Heart left ventricle (tissue), 16 donors: ENCODE data around the gene PRRT2. TPM values are rescaled to one million over a fixed set of nuclear protein-coding genes. Genes with fewer than 3 reads are reported as not detected.
A peak's percentile ranks its signal among the peaks of the same experiment; 100 is the strongest.

ENCODE experiments used
- ATAC-seq, 4 donors: fragments of 200-7000 bp; cut with Tn5 transposase; one replicate each; pipeline ENCODE4 v1.9.1; 2020 to 2022; ENCODE audit warnings: moderate library complexity in 4 of 4, mild to moderate bottlenecking in 3 of 4, moderate number of reproducible peaks in 1 of 4
- DNase-seq, 5 donors: peaks; one replicate each; pipeline ENCODE4 v3.0.0-alpha.2; 2020
- H3K27ac ChIP-seq, 12 donors: fragments of 200-600 bp; sonication (generic) in 4 of 12; one replicate each; pipeline versions ENCODE4 v1.5.0 to v1.8.0; 2016 to 2022; ENCODE audit warnings: mild to moderate bottlenecking in 2 of 12
- H3K27me3 ChIP-seq, 9 donors: fragments of 200-600 bp; sonication (generic) in 2 of 9; one replicate each; pipeline versions ENCODE4 v1.5.1 to v1.8.0; 2016 to 2022; ENCODE audit warnings: mild to moderate bottlenecking in 3 of 9
- H3K36me3 ChIP-seq, 9 donors: fragments of 200-600 bp; sonication (generic) in 2 of 9; one replicate each; pipeline versions ENCODE4 v1.5.0 to v1.8.0; 2018 to 2022; ENCODE audit warnings: mild to moderate bottlenecking in 2 of 9
- H3K4me1 ChIP-seq, 12 donors: fragments of 200-600 bp; sonication (generic) in 4 of 12; one replicate each; pipeline versions ENCODE4 v1.5.0 to v1.8.0; 2016 to 2022; ENCODE audit warnings: mild to moderate bottlenecking in 3 of 12
- H3K4me3 ChIP-seq, 12 donors: fragments of 200-600 bp; sonication (generic) in 4 of 12; one replicate each; pipeline versions ENCODE4 v1.5.0 to v1.8.0; 2017 to 2022; ENCODE audit warnings: mild to moderate bottlenecking in 9 of 12, moderate library complexity in 4 of 12
- H3K9me3 ChIP-seq, 12 donors: fragments of 200-600 bp; sonication (generic) in 4 of 12; one replicate each; pipeline versions ENCODE4 v1.5.0 to v1.8.0; 2016 to 2022; ENCODE audit warnings: mild to moderate bottlenecking in 1 of 12
- POLR2A ChIP-seq, 2 donors: fragments of 450-650 bp; IDR thresholded peaks; one replicate each; pipeline ENCODE4 v1.6.1; 2017; ENCODE audit warnings: antibody characterized with exemption in 2 of 2, mild to moderate bottlenecking in 2 of 2, moderate library complexity in 2 of 2
- WGBS, 4 donors: extraction: QIAGEN DNeasy Blood & Tissue Kit in 2 of 4; methylation state at CpG; one replicate each; pipeline versions ENCODE4 v1.1.5 to v1.1.7; 2013 to 2018; 5-methylcytosine and 5-hydroxymethylcytosine counted together
- intact Hi-C, 10 donors: fragments of 100-400 bp; cut with DNase I; formaldehyde crosslinking; loops; one replicate each; pipeline versions ENCODE4 v1.11.1 to v1.14.2; 2022
- polyA plus RNA-seq, 2 donors: library from polyadenylated mRNA; stranded (reverse); fragments of 200-250 nt; gene quantifications; one replicate each; pipeline ENCODE4 v1.2.3, GENCODE V29; 2013
- total RNA-seq, 9 donors: library from RNA; depleted of rRNA in 2 of 9; stranded (reverse); fragments of >200 nt in 2 of 9; fragmentation: NEBNext Ultra II Directional in 3 of 9; extraction: Animal tissue kit (Norgen Biotek cat#: 25700) in 3 of 9; gene quantifications; one replicate each; pipeline versions ENCODE4 v1.1.0 to v1.2.4, GENCODE V29; 2016 to 2023
- TF ChIP-seq, protein P1 (sequence below), 12 donors: fragments of 200-600 bp; sonication (generic) in 4 of 12; IDR thresholded peaks; one replicate each; pipeline versions ENCODE4 v1.5.0 to v1.8.0; 2018 to 2022; ENCODE audit warnings: antibody characterized with exemption in 12 of 12, mild to moderate bottlenecking in 5 of 12
- donor health status: ischemic (EF 13 %, LVEDD 7.1; RV severe dilation, severe dysfunction).
- donor health status: healthy with polysubstance abuse.
- donor health status: DM: no; HTN: yes; CAD: no.
- donor health status: DM: no; HTN: no; CAD: no.
- donor health status: ischemic (EF 25% LVEDD 6.9; RV normal size, moderate dysfunction).
- donor health status: ischemic (EF 25% LVEDD 5.7; RV mildly dilated, moderate dysfunction).
- donor health status: healthy.
- donor health status: DM: yes; HTN: yes; CAD: no.
- donor health status: ischemic (EF 35%, LVEDD 5.7; RV mildly dilated, moderate dysfunction).
- donor health status: nonischemic (EF 11% LVEDD 7.7; RV severe dilation, severe dysfunction).
- donor health status: DM: yes; HTN: yes; CAD: no.
- donor health status: PGD.
- donor health status: ischemic (EF 29% LVEDD 5.4; RV normal size, mild dysfunction).
- donor health status: nonischemic (EF 23%, LVEDD 6.1; RV moderate dilation, normal function).

PRRT2 gene
- total and polyA plus RNA-seq, 11 donors, result 0.24 to 3.2 (median 1.3) TPM; not detected in 1

GRCh38 chr16:29849505-29849904 lies 37.5 kb downstream of the PRRT2 start:
- TF ChIP-seq, protein P1, sequence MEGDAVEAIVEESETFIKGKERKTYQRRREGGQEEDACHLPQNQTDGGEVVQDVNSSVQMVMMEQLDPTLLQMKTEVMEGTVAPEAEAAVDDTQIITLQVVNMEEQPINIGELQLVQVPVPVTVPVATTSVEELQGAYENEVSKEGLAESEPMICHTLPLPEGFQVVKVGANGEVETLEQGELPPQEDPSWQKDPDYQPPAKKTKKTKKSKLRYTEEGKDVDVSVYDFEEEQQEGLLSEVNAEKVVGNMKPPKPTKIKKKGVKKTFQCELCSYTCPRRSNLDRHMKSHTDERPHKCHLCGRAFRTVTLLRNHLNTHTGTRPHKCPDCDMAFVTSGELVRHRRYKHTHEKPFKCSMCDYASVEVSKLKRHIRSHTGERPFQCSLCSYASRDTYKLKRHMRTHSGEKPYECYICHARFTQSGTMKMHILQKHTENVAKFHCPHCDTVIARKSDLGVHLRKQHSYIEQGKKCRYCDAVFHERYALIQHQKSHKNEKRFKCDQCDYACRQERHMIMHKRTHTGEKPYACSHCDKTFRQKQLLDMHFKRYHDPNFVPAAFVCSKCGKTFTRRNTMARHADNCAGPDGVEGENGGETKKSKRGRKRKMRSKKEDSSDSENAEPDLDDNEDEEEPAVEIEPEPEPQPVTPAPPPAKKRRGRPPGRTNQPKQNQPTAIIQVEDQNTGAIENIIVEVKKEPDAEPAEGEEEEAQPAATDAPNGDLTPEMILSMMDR (IDR thresholded peaks at IDR 0.05), result no peak
- TF ChIP-seq POLR2A (IDR thresholded peaks at IDR 0.05), result no peak
- intact Hi-C loops, result loop anchor here in 5 of 10 donors (5.0 to 10.0 kb wide), 4 partner anchors 37 to 155 kb away; partner anchors contain the start of genes PRRT2 (in 3 of the 5) and KIF22 (in 1 of the 5)
- no peaks in the 10 kb centered on the region for H3K9me3 ChIP-seq
- no peak overlapping the region for H3K4me3 ChIP-seq
- H3K4me1 ChIP-seq, result peaks cover 0 to 7% (median 0%) of the 10 kb centered on the region in 12 donors
- H3K27ac ChIP-seq, result no peak overlapping the region
- WGBS, 4 donors, result 63 to 74% (median 66%) methylated on average over 5 of the region's 5 CpGs
- no peak for DNase-seq
- peaks cover 0 to 42% (median 36%) of the 10 kb centered on the region in 9 donors for H3K36me3 ChIP-seq
- no peaks in the 10 kb centered on the region for H3K27me3 ChIP-seq
- no peak for ATAC-seq

GRCh38 chr16:29850998-29851397 lies 39.0 kb downstream of the PRRT2 start:
- H3K27ac ChIP-seq, result no peak overlapping the region
- no peaks in the 10 kb centered on the region for H3K27me3 ChIP-seq
- WGBS, 4 donors, result 91 to 98% (median 95%) methylated on average over 3 of the region's 3 CpGs
- intact Hi-C loops, result loop anchor here in 2 of 10 donors (2.0 to 10.0 kb wide), 2 partner anchors 30 to 64 kb away; partner anchors contain the start of gene MVP (in 1 of the 2)
- DNase-seq (no peak), ATAC-seq (no peak)
- H3K4me1 ChIP-seq, result peaks cover 0 to 7% (median 0%) of the 10 kb centered on the region in 12 donors
- no peak overlapping the region for H3K4me3 ChIP-seq
- H3K36me3 ChIP-seq, result peaks cover 0 to 27% (median 21%) of the 10 kb centered on the region in 9 donors
- TF ChIP-seq, protein P1 (IDR thresholded peaks at IDR 0.05), result no peak
- TF ChIP-seq POLR2A (IDR thresholded peaks at IDR 0.05), result no peak
- H3K9me3 ChIP-seq, result no peaks in the 10 kb centered on the region

DNA sequence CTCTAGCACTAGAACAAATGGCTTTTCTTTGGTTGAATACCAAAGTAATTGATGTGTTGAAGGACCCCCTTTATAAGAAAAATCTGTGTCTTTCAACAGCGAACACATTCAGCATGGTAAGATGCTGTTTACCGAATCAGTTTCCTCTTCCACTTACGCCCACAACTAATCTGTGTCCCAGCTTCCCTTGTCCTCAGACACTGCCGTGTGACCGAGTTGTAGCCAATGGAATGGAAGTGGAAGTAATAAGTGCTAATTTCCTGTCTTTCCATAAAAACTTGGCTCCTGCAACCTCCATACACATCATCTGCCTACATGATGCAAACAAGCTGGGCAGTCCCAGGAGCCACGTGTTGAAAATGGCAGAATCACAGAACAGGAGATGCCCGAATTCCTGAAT lies 40.7 kb downstream of the PRRT2 start:
- Histone ChIP-seq H3K9me3 (no peaks in the 10 kb centered on the region), H3K27me3 (no peaks in the 10 kb centered on the region), H3K27ac (peak overlapping the region; percentile 6 to 70 (median 52)), H3K4me3 (peak overlapping the region in 4 of 12 donors; percentile 6 to 25 (median 10)), H3K36me3 (peaks cover 0 to 10% (median 4%) of the 10 kb centered on the region in 9 donors), H3K4me1 (peaks cover 0 to 7% (median 0%) of the 10 kb centered on the region in 12 donors)
- intact Hi-C loops, result loop anchor here in 1 of 10 donors (10.0 kb wide), 1 partner anchor 62 kb away; no protein-coding TSS in a partner anchor
- WGBS, 4 donors, result 42 to 50% (median 43%) methylated on average over 7 of the region's 7 CpGs
- ATAC-seq (peak; percentile 24 to 80 (median 50)), DNase-seq (peak in 3 of 5 donors; percentile 42 to 47 (median 46))
- TF ChIP-seq, protein P1 (IDR thresholded peaks at IDR 0.05), result no peak
- TF ChIP-seq POLR2A (IDR thresholded peaks at IDR 0.05), result peak in 1 of 2 donors; percentile 24

GRCh38 chr16:29854520-29855100 lies 42.6 kb downstream of the PRRT2 start:
- Histone ChIP-seq H3K4me3 (no peak overlapping the region), H3K9me3 (no peaks in the 10 kb centered on the region), H3K27me3 (no peaks in the 10 kb centered on the region), H3K27ac (no peak overlapping the region), H3K36me3 (peaks cover 0 to 19% (median 16%) of the 10 kb centered on the region in 9 donors), H3K4me1 (peaks cover 0 to 7% (median 0%) of the 10 kb centered on the region in 12 donors)
- WGBS, 4 donors, result 92 to 95% (median 93%) methylated on average over 5 of the region's 5 CpGs
- intact Hi-C loops, result loop anchor here in 1 of 10 donors (10.0 kb wide), 1 partner anchor 60 kb away; no protein-coding TSS in a partner anchor
- ATAC-seq, result no peak
- no peak for DNase-seq
- TF ChIP-seq, protein P1 (IDR thresholded peaks at IDR 0.05), result no peak
- TF ChIP-seq POLR2A (IDR thresholded peaks at IDR 0.05), result no peak
